ENCODE measurements around the gene PWWP2B. TPM values are rescaled to one million over a fixed set of nuclear protein-coding genes. Genes with fewer than 3 reads are reported as not detected.

Gene PWWP2B
- total and polyA plus RNA-seq, 9 of the 15 experiments (the other 6 are each of a cell fraction or from before 2014, with no cell fraction given): 0.07 to 9.2 (median 1.6) TPM; not detected in 1

GRCh38 chr10:132420981-132421846 is 24.2 kb downstream of the PWWP2B start (continued):
- TF ChIP-seq, protein P1, sequence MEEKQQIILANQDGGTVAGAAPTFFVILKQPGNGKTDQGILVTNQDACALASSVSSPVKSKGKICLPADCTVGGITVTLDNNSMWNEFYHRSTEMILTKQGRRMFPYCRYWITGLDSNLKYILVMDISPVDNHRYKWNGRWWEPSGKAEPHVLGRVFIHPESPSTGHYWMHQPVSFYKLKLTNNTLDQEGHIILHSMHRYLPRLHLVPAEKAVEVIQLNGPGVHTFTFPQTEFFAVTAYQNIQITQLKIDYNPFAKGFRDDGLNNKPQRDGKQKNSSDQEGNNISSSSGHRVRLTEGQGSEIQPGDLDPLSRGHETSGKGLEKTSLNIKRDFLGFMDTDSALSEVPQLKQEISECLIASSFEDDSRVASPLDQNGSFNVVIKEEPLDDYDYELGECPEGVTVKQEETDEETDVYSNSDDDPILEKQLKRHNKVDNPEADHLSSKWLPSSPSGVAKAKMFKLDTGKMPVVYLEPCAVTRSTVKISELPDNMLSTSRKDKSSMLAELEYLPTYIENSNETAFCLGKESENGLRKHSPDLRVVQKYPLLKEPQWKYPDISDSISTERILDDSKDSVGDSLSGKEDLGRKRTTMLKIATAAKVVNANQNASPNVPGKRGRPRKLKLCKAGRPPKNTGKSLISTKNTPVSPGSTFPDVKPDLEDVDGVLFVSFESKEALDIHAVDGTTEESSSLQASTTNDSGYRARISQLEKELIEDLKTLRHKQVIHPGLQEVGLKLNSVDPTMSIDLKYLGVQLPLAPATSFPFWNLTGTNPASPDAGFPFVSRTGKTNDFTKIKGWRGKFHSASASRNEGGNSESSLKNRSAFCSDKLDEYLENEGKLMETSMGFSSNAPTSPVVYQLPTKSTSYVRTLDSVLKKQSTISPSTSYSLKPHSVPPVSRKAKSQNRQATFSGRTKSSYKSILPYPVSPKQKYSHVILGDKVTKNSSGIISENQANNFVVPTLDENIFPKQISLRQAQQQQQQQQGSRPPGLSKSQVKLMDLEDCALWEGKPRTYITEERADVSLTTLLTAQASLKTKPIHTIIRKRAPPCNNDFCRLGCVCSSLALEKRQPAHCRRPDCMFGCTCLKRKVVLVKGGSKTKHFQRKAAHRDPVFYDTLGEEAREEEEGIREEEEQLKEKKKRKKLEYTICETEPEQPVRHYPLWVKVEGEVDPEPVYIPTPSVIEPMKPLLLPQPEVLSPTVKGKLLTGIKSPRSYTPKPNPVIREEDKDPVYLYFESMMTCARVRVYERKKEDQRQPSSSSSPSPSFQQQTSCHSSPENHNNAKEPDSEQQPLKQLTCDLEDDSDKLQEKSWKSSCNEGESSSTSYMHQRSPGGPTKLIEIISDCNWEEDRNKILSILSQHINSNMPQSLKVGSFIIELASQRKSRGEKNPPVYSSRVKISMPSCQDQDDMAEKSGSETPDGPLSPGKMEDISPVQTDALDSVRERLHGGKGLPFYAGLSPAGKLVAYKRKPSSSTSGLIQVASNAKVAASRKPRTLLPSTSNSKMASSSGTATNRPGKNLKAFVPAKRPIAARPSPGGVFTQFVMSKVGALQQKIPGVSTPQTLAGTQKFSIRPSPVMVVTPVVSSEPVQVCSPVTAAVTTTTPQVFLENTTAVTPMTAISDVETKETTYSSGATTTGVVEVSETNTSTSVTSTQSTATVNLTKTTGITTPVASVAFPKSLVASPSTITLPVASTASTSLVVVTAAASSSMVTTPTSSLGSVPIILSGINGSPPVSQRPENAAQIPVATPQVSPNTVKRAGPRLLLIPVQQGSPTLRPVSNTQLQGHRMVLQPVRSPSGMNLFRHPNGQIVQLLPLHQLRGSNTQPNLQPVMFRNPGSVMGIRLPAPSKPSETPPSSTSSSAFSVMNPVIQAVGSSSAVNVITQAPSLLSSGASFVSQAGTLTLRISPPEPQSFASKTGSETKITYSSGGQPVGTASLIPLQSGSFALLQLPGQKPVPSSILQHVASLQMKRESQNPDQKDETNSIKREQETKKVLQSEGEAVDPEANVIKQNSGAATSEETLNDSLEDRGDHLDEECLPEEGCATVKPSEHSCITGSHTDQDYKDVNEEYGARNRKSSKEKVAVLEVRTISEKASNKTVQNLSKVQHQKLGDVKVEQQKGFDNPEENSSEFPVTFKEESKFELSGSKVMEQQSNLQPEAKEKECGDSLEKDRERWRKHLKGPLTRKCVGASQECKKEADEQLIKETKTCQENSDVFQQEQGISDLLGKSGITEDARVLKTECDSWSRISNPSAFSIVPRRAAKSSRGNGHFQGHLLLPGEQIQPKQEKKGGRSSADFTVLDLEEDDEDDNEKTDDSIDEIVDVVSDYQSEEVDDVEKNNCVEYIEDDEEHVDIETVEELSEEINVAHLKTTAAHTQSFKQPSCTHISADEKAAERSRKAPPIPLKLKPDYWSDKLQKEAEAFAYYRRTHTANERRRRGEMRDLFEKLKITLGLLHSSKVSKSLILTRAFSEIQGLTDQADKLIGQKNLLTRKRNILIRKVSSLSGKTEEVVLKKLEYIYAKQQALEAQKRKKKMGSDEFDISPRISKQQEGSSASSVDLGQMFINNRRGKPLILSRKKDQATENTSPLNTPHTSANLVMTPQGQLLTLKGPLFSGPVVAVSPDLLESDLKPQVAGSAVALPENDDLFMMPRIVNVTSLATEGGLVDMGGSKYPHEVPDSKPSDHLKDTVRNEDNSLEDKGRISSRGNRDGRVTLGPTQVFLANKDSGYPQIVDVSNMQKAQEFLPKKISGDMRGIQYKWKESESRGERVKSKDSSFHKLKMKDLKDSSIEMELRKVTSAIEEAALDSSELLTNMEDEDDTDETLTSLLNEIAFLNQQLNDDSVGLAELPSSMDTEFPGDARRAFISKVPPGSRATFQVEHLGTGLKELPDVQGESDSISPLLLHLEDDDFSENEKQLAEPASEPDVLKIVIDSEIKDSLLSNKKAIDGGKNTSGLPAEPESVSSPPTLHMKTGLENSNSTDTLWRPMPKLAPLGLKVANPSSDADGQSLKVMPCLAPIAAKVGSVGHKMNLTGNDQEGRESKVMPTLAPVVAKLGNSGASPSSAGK (IDR thresholded peaks at IDR 0.05): peak; percentile 36; the same call in 1 of the 2 replicates
- TF ChIP-seq ZC3H11A (IDR thresholded peaks at IDR 0.05; ENCODE audit: low read depth, low read length) (no peak), NRF1 (conservative IDR thresholded peaks at IDR 0.05 in 1 of 2, IDR thresholded peaks at IDR 0.05 in 1 of 2) (0 out of 4 replicates have a peak, but pooled peaks of 1 of the 2 experiments have one; percentile 32), ZNF644 (tag; IDR thresholded peaks at IDR 0.05; ENCODE audit: low read depth) (no peak), RBM15 (IDR thresholded peaks at IDR 0.05; ENCODE audit: insufficient read depth, low read length) (no peak)
- TF ChIP-seq, protein P2, sequence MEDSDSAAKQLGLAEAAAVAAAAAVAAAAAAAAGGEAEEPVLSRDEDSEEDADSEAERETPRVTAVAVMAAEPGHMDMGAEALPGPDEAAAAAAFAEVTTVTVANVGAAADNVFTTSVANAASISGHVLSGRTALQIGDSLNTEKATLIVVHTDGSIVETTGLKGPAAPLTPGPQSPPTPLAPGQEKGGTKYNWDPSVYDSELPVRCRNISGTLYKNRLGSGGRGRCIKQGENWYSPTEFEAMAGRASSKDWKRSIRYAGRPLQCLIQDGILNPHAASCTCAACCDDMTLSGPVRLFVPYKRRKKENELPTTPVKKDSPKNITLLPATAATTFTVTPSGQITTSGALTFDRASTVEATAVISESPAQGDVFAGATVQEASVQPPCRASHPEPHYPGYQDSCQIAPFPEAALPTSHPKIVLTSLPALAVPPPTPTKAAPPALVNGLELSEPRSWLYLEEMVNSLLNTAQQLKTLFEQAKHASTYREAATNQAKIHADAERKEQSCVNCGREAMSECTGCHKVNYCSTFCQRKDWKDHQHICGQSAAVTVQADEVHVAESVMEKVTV (CRISPR knock-in tag; IDR thresholded peaks at IDR 0.05): no peak

Measured in K562 (cell line).